Adipose tissue (tissue), 3 donors: ENCODE data around the gene INVS. TPM values are rescaled to one million over a fixed set of nuclear protein-coding genes. Genes with fewer than 3 reads are reported as not detected.
"Not testable (repeated sequence)": the region's sequence is repeated elsewhere in the genome, so short reads cannot be mapped to it uniquely, and the experiment has no call there.

Experiments
- H3K27ac ChIP-seq: one replicate; pipeline ENCODE4 v1.5.1; 2013; ENCODE audit warnings: low read depth, low read length
- WGBS, 3 donors: extraction: QIAGEN DNeasy Blood & Tissue Kit; methylation state at CpG; one replicate each; pipeline ENCODE4 v1.1.7; 2013; 5-methylcytosine and 5-hydroxymethylcytosine counted together
- polyA plus RNA-seq, 3 donors: library from polyadenylated mRNA; stranded (reverse); fragments of 200-250 nt; gene quantifications; one replicate each; pipeline ENCODE4 v1.2.3, GENCODE V29; 2013
- donor health status: healthy with polysubstance abuse.
- donor health status: Bipolar disorder and iron deficiency.
- donor health status: healthy.

The INVS gene
- polyA plus RNA-seq, 3 donors = 2.9 to 7.8 (median 7.0) TPM

DNA sequence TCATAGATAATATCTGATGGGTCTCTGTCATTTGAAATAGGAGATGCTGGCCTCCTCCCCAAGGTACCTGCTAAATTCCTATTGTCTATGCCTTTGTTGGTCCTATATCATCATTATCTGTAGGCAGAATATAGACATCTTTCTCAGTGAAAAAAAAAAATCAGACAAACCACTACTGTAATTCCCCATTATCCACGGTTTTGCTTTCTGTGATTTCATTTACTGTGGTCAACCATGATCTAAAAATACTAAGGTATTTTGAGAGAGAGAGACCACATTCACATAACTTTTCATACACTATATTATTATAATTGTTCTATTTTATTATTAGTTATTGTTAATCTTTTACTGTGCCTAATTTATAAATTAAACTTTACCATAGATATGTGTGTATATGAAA lies 122.5 kb downstream of the INVS start:
- H3K27ac ChIP-seq = no peak overlapping the region
- 76 to 83% (median 76%) methylated on average over 1 of the region's 1 CpG for WGBS, 3 donors

DNA sequence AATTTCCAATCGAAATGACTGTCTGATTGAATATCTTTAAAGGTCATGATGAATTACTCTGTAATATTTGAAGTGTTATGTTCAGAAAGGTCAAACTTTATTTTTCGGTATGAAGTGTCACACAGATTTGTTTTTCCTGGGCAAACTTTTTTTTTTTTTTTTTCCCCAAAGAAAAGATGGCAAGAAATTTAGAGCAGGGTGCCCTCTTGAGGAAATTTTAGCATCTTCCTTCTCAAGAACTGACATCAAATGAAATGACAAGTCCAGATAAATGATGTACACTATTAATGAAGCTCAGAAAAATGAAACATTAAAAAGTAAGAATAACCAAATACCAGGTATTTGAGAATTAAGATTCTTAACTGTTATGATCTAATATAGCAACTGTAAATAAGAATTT lies 123.6 kb downstream of the INVS start:
- WGBS, 3 donors = 8 to 42% (median 29%) methylated on average over 2 of the region's 2 CpGs
- H3K27ac ChIP-seq = no peak overlapping the region

DNA sequence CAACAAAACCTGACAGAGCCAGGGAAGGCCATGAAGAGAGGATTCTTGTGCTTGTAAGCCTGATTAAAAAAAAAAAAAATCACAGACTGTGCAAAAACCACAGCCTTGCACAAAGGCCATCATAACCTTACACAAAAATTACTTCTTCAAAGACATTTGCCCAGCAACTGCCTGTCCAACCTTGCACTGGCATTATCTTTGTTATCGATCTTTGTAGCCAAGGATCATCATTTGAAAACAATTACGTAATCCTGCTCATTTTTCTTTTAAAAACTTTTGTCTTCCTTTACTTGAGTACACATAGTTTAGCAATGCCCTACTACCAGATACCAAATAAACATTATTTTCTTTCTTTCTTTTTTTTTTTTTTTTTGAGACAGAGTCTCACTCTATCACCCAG lies 128.6 kb downstream of the INVS start:
- WGBS, 3 donors = 91 to 96% (median 93%) methylated on average over 2 of the region's 2 CpGs
- no peak overlapping the region for H3K27ac ChIP-seq

DNA sequence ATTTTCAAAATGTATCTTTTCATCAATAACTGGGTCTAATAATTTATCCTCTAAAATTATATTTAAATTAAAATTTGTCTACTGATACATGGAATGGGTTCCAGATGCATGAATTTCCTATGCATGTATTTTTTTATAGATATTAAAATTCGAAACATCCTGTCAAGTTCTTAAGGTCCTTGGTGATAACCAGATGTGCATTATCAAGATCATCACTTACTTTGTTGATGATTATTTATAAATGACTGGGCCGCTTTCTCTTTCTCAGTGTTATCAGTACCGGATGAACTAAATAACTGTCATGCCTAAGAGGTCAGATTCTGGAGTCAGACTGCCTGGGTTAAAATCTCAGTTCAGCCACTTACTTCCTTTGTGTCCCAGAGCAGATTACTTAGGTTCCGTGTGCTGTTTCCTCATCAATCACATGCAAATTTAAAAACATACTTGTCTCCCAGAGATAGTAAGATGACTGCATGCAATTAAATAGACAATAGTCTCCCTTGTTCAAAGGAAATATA lies 129.4 kb downstream of the INVS start:
- 75 to 80% (median 78%) methylated on average over 4 of the region's 4 CpGs for WGBS, 3 donors
- H3K27ac ChIP-seq = no peak overlapping the region

DNA sequence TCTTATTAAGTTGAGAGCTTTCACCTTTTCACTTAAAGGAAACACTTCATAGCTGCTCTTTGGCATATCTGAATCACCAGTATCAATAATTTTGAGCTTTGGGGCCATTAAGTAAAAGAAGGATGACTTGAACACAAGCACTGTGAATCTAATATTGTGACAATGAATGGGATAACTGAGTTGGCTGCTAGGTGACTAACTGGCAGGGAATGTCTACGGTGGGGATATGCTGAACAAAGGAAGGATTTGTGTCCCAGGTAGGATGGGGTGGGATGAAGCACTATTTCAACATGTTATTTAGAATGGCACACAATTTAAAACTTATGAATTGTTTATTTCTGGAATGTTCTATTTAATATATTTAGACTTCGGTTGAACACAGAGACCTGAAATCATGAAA lies 130.1 kb downstream of the INVS start:
- WGBS, 3 donors = 87 to 93% (median 90%) methylated on average over 2 of the region's 2 CpGs
- H3K27ac ChIP-seq = no peak overlapping the region

- no peak overlapping the region for H3K27ac ChIP-seq
- WGBS, 3 donors = 96 to 98% (median 97%) methylated on average over 3 of the region's 3 CpGs
Observed at GRCh38 chr9:100229561-100229960, 130.5 kb downstream of the INVS start.

GRCh38 chr9:100236986-100237385 lies 137.9 kb downstream of the INVS start:
- 94 to 98% (median 97%) methylated on average over 7 of the region's 7 CpGs for WGBS, 3 donors
- H3K27ac ChIP-seq = not testable (repeated sequence)

GRCh38 chr9:100240512-100240911 lies 141.5 kb downstream of the INVS start:
- no peak overlapping the region for H3K27ac ChIP-seq
- WGBS, 3 donors = 77 to 87% (median 80%) methylated on average over 2 of the region's 2 CpGs

DNA sequence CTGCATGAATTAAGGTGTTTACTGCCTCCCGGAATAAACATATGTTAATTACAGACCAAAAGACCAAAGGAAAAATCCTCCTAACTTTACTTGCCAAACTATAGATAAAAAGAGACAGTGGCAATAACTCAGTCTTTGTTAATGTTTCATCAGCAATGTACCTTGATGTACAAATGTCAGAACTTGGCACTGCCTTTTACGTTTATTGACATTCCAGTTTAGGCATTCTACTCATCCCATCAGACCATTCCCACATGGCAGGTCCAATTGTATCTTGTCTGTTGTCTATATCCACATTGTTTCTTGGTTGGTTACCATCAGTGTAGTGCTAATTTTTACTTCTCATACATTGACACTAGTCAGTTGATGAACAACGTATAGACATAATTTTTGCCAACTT lies 168.2 kb downstream of the INVS start:
- 96 to 97% (median 96%) methylated on average over 3 of the region's 3 CpGs for whole genome bisulfite sequencing, 3 donors
- no peak overlapping the region for H3K27ac ChIP-seq

DNA sequence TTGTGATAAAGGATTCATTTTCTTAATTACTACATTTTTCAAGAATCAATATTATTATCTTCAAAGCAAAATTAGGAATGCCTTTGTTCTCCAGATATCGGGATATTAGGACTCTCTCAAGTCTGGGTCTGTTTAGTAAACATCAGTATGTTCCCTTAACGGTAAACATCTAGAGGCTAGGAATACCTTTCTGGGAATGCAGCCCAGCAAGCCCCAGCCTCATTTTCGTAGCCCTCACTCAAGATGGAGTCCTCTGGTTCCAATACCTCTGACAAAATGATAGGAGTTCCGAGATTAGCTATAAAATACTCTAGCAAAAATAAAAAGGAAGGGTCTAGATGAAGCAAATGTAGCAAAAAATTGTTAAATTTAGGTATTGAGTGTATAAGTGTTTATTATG lies 169.2 kb downstream of the INVS start:
- 86 to 95% (median 93%) methylated on average over 4 of the region's 4 CpGs for WGBS, 3 donors

GRCh38 chr9:100269656-100270055 lies 170.6 kb downstream of the INVS start:
- no peak overlapping the region for H3K27ac ChIP-seq
- 91 to 97% (median 93%) methylated on average over 1 of the region's 1 CpG for WGBS, 3 donors

More for the DNA sequence above, 169.2 kb downstream of the INVS start:
- no peak overlapping the region for H3K27ac ChIP-seq

DNA sequence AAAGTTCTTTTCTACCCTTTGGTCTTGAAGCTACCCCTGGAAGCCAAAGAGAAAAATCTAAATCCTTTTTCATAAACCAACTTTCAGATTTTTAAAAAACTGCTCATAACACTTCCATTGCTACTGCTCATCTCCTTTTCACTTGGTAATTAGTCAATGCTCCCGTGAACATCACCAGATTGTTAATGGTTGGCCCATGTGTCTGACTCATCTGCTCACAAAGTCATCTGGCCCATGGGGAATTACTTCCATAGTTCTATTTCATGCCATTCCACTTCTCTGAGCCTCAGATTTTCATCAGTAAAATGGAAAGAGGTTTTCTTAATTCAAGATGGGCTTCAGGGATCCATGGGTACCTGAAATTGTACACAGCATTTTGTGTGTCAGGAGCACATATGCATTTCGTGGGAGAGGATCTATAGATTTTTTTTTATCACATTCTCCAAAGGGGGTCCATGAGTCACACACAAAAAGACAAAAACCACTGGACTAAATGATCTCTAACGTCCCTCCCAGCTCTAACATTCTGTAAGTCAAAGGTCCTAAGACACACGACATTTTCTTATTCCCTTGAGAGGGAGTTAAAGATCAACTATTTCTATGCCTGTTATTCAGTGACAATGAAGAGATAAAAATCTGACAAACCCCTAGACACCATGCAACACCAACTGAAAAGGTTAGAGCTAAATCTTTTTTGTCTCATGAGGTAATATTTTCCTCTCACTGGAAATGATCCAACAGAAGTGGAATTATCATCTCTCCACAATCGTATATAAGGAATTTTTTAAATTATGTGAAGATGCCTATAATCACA lies 178.3 kb downstream of the INVS start:
- no peak overlapping the region for H3K27ac ChIP-seq
- WGBS, 3 donors = 66 to 81% (median 74%) methylated on average over 5 of the region's 5 CpGs

DNA sequence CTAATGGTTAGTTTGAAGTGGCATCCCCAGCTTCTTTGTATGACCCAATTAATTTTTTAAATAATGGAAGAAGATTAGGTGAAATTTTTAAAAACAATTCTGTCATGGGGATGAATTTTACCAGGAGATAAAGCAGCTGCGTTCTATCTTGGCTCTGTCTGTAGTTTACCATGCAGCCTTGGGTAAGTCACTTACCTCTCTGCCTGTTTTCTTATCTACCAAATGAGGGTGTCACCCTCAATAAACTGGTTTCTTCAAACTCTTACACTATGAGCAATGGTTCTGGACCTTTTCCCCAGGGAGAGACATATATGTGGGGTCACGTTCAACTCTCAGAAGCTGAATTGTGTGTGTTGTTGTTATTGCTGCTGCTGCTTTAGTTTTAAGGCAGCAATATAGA lies 182.0 kb downstream of the INVS start:
- WGBS, 3 donors = 90 to 92% (median 91%) methylated on average over 2 of the region's 2 CpGs
- no peak overlapping the region for H3K27ac ChIP-seq

GRCh38 chr9:100281676-100282387 lies 182.8 kb downstream of the INVS start:
- 82 to 90% (median 87%) methylated on average over 7 of the region's 7 CpGs for WGBS, 3 donors
- H3K27ac ChIP-seq = no peak overlapping the region

DNA sequence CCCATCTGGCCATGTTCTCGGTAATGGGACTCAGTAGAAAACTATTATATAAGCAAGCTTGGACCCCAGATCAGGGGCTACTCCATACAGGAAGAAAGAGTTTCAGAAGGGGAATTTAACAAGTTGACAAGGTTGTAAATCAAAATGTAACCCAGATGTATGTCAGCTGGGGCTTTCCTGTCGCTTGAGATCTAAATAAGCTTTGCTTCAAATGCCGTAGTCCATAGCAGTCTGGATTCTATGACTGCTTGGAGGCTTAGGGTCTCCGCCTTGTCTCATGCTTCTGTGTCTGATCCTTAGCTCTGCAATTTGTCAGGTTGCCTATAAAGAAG lies 183.3 kb downstream of the INVS start:
- WGBS, 3 donors = 91 to 96% (median 92%) methylated on average over 4 of the region's 4 CpGs

GRCh38 chr9:100284247-100284646 lies 185.2 kb downstream of the INVS start:
- 81 to 90% (median 86%) methylated on average over 7 of the region's 7 CpGs for WGBS, 3 donors
- no peak overlapping the region for H3K27ac ChIP-seq

More for the DNA sequence above, 183.3 kb downstream of the INVS start:
- no peak overlapping the region for H3K27ac ChIP-seq

GRCh38 chr9:100285080-100285479 lies 186.0 kb downstream of the INVS start:
- no peak overlapping the region for H3K27ac ChIP-seq

- WGBS, 3 donors = 96 to 98% (median 98%) methylated on average over 7 of the region's 7 CpGs
- no peak overlapping the region for H3K27ac ChIP-seq
Observed at GRCh38 chr9:100285601-100286000, 186.6 kb downstream of the INVS start.

DNA sequence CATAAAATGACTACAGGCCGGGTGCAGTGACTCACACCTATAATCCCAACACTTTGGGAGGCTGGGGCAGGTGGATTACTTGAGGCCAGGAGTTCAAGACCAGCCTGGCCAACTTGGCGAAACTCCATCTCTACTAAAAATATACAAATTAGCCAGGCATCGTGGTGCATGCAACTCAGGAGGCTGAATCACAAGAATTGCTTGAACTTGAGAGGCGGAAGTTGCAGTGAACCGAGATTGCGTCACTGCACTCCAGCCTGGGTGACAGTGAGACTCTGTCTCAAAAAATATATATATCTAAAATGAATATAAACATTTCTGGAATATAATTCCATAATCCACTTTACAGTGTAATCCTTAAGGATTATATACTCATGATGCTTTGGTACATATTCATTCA lies 187.2 kb downstream of the INVS start:
- no peak overlapping the region for H3K27ac ChIP-seq
- WGBS, 3 donors = 80 to 98% (median 91%) methylated on average over 6 of the region's 6 CpGs

- 85 to 99% (median 85%) methylated on average over 5 of the region's 5 CpGs for WGBS, 3 donors
- H3K27ac ChIP-seq = no peak overlapping the region
Observed at GRCh38 chr9:100287186-100287585, 188.1 kb downstream of the INVS start.
